ENCODE results near the gene CD84.

DNA sequence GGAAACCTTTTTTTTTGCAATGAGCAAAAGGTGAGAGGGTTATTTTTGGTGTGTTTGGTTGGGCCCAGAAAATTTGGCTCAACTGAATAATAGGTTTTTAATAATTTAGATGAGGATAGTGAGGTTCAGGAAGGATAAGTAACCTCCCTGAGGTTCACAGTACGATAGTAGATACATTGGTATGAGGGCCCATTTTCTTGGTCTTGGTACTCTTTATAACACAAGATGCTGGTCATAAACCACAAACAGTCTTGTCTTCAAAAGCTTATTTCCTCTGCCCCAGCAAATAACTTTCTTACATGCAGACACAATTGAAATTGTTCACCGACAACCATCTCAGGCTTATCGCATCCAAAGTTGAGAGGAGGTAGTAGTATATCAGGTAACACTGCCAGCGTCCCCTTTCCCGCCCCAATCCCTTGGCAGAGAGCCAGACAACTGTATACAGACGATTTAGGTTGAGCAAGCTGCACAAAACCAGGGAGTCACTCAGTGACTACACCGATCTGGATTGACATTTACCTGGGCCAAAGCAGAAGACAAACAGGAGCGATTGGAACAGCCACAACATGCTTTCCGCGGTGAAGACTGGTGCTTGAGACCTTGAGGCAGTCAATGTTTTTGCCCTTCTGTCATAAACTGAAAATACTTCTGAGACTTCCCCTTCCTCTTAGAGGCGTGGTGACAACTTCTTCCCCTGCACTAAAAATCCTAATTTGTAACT lies 56.5 kb downstream of the CD84 start, which contains the start of gene SLAMF6:
- TF ChIP-seq, protein P1, sequence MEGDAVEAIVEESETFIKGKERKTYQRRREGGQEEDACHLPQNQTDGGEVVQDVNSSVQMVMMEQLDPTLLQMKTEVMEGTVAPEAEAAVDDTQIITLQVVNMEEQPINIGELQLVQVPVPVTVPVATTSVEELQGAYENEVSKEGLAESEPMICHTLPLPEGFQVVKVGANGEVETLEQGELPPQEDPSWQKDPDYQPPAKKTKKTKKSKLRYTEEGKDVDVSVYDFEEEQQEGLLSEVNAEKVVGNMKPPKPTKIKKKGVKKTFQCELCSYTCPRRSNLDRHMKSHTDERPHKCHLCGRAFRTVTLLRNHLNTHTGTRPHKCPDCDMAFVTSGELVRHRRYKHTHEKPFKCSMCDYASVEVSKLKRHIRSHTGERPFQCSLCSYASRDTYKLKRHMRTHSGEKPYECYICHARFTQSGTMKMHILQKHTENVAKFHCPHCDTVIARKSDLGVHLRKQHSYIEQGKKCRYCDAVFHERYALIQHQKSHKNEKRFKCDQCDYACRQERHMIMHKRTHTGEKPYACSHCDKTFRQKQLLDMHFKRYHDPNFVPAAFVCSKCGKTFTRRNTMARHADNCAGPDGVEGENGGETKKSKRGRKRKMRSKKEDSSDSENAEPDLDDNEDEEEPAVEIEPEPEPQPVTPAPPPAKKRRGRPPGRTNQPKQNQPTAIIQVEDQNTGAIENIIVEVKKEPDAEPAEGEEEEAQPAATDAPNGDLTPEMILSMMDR (IDR thresholded peaks at IDR 0.05), result no peak
- TF ChIP-seq POLR2A (IDR thresholded peaks at IDR 0.05), result no peak
